GM19238 (cell line): ENCODE results near the gene ARL13B.
"Not testable (repeated sequence)": the region's sequence is repeated elsewhere in the genome, so short reads cannot be mapped to it uniquely, and the experiment has no call there.

Source experiments
- DNase-seq: peaks from one replicate; pipeline ENCODE4 v3.0.0; 2011; ENCODE audit warnings: low spot score; ENCODE audit not compliant: insufficient read length

Gene ARL13B

GRCh38 chr3:93994056-93994455 is 14.1 kb downstream of the ARL13B start:
- DNase-seq, result no peak

DNA sequence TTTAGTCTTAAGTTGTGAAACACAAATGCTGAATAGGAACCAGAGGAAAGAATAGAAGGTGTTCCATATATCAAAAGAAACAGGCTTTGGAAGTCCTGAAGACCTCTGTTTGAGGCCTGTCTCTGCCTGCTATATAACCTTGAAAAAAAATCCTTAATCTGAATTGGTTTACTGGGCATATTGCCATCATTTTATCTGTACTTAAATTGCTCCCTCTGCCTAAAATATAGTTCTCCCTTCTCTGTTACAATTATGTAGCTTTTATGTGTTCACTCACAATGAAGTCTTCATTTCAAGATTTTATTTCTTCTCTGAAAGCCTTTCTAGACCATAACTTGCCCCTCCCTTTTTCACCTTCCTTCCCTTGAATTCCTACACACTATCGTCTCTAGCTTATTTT is 21.2 kb downstream of the ARL13B start:
- no peak for DNase-seq

- no peak for DNase-seq
Observed at GRCh38 chr3:94001827-94002495, 22.0 kb downstream of the ARL13B start.

GRCh38 chr3:94004301-94004910 is 24.5 kb downstream of the ARL13B start:
- DNase-seq, result peak; percentile 15

GRCh38 chr3:94008253-94008652 is 28.3 kb downstream of the ARL13B start:
- no peak for DNase-seq

DNA sequence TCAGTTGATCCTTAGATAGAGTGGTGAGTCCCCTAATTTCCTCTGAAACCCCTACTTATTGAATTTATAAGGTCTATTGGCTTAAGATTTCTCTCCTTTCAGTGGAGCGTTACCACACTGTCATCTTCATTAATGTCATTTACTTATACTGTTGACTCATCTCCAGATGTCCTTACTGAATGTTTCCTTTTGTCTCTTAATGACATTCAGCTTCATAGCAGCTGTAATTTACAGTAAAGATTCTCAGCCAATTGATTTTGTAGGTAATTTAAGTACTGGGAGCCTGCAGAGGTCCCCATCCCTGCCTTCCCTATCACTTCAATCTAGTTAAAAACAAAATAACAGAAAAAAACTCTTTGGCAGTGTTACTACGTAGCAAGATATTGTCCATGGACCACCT is 29.7 kb downstream of the ARL13B start:
- DNase-seq, result no peak

DNA sequence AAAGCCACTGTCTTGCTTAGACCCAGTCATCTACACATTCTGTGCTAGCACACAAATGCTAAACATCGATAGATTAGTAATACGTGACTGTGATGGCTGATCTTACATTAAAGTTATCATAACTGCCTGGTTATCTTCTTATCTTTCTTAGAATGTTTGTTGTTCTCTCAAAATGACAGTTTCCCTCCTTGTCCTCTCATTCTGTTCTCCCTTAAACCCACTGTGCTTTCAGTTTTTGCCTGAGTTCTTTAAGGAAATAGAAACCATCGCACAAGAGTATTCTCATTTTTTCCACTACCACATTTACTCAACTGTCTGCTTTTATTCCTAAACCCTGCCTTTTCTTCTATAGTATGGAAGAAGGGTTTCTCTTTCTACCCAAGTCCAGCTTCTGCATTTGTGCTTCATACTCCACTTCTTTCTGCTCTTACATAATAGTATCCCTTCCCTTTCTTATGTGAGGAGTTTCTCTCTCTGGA is 31.3 kb downstream of the ARL13B start:
- no peak for DNase-seq

- DNase-seq, result no peak
Observed at GRCh38 chr3:94012185-94012584, 32.2 kb downstream of the ARL13B start.

- no peak for DNase-seq
Observed at GRCh38 chr3:94015025-94015424, 35.1 kb downstream of the ARL13B start.

DNA sequence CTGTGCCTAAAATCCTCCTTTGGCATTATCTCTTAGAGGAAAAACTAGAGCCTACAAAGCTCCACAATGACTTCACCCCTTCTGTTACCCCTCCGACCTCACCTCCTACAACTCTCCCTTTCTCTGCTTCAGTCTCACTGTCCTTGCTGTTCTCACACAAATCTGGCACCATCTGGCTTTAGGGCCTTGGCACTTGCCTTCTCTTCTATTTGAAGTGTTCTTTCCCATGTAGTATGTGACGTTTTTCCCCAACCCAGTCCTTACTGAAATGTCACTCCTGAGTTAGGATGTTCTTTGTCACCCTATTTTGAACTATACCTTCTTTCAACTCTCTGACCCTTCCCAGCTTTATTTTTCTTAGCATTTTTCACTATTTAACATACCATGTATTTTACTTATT is 39.7 kb downstream of the ARL13B start:
- DNase-seq, result no peak

- DNase-seq, result no peak
Observed at GRCh38 chr3:94020293-94020692, 40.3 kb downstream of the ARL13B start.

DNA sequence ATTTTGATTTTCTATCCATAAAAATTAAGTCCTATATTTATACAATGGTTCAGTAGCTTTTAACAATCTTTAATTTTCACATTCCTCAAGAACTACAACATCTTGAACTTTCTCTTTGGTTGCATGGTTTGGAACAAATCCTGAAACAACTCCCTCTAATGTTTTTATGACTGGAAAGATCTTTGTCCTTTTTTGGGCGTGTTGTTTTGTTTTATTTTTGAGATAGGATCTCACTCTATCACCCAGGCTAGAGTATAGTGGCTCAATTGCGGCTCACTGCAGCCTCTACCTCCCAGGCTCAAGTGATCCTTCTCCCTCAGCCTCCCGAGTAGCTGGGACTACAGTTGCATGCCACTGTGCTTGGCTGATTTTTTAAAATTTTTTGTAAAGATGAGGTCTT is 44.4 kb downstream of the ARL13B start:
- no peak for DNase-seq

DNA sequence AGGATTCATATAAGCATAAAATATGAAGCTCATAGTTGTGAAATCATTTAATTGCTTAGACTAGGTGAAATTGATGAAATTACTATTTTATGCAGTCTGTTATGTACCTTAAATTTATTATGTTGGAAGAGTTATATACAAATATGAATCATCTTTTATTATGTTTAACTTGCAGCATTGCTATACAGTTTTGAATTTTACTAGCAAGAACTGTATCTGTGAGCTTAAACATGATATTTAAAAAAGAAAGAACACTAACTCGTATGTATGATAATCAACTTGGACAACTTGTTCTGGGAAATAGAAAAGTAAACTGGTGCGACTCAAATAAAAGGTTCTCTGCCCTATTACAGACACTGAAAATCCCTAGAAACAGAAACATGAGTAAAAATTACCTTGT is 46.7 kb downstream of the ARL13B start:
- no peak for DNase-seq

GRCh38 chr3:94028093-94028837 is 48.3 kb downstream of the ARL13B start, which contains the start of gene STX19:
STX19 (minus strand) TSS chr3:94028597; CDS start chr3:94015269, 13,328 bp downstream.
- no peak for DNase-seq

- DNase-seq, result no peak
Observed at GRCh38 chr3:94036909-94037507, 57.1 kb downstream of the ARL13B start.

GRCh38 chr3:94043285-94043684 is 63.3 kb downstream of the ARL13B start:
- no peak for DNase-seq

DNA sequence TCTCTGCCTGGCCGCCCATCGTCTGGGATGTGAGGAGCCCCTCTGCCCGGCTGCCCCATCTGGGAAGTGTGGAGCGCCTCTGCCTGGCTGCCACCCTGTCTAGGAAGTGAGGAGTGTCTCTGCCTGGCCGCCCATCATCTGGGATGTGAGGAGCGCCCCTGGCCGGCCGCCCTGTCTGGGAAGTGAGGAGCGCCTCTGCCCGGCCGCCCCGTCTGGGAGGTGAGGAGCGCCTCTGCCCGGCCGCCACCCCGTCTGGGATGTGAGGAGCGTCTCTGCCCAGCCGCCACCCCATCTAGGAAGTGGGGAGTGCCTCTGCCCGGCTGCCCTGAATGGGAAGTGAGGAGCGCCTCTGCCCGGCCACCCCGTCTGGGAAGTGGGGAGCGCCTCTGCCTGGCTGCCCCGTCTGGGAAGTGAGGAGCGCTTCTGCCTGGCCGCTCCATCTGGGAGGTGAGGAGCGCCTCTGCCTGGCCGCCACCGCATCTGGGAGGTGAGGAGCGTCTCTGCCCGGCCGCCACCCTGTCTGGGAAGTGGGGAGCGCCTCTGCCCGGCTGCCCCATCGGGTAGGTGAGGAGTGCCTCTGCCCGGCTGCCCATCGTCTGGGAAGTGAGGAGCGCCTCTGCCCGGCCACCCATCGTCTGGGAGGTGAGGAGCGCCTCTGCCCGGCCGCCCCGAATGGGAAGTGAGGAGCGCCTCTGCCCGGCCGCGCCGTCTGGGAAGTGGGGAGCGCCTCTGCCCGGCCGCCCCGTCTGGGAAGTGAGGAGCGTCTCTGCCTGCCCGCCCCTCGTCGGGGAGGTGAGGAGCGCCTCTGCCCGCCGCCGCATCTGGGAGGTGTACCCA is 64.4 kb downstream of the ARL13B start:
- not testable (repeated sequence) for DNase-seq

DNA sequence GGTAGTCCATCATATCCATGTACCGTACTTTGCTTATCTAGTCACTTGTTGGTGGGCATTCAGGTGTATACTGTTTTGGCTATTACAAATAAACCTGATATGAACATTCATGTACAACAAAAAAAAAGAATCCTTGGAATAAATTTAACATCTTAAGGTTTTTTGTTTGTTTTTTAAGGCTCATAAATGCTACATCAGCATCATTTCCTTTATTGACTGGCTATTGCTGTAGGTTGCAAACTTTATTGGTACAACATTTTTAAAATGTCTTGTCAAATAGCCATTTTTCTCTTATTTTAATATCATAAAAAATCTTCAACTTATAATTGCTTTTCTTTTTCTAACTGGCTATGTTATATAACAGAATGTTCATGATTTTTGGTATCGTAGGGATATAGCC is 66.6 kb downstream of the ARL13B start:
- no peak for DNase-seq

DNA sequence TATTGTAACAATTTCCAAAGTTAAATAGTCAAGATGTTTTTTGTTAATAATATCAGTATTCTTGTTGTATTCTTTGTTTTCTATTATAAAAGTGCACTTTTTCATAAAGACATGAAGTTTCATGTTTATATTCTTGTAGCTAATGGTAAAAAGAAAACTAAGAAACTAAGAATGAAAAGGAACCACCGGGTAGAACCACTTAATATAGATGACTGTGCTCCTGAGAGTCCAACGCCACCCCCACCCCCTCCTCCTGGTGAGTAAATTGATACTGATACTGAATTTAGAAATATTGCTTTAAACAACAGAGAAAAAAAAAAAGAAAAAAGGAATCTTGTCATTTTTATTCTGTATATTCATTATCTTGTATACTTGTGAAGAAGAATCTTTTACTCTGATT is 69.3 kb downstream of the ARL13B start:
- DNase-seq, result no peak

- no peak for DNase-seq
Observed at GRCh38 chr3:94050546-94050945, 70.6 kb downstream of the ARL13B start.

- no peak for DNase-seq
Observed at GRCh38 chr3:94061297-94061696, 81.3 kb downstream of the ARL13B start.
